ENCODE results near the gene CHSY3.

CHSY3 gene

GRCh38 chr5:130135506-130135905, 231.2 kb downstream of the CHSY3 start:
- H3K36me3 ChIP-seq (ENCODE audit: control insufficient read depth, low read depth, low read length), result no peaks in the 10 kb centered on the region
- no peaks in the 10 kb centered on the region for H3K9me3 ChIP-seq (ENCODE audit: control insufficient read depth, low read depth, low read length)
- no peak overlapping the region for H3K9ac ChIP-seq (ENCODE audit: low read length)
- no peak overlapping the region for H3K27ac ChIP-seq (ENCODE audit: low read length)
- H3K4me3 ChIP-seq (ENCODE audit: low read length), result no peak overlapping the region
- H3K4me1 ChIP-seq (ENCODE audit: control insufficient read depth, low read depth, low read length), result no peaks in the 10 kb centered on the region
- H3K27me3 ChIP-seq (ENCODE audit: control insufficient read depth, insufficient read depth, low read length), result no peaks in the 10 kb centered on the region

GRCh38 chr5:130136300-130136699, 232.0 kb downstream of the CHSY3 start:
- H3K36me3 ChIP-seq (ENCODE audit: control insufficient read depth, low read depth, low read length), result no peaks in the 10 kb centered on the region
- H3K27me3 ChIP-seq (ENCODE audit: control insufficient read depth, insufficient read depth, low read length), result no peaks in the 10 kb centered on the region
- no peak overlapping the region for H3K27ac ChIP-seq (ENCODE audit: low read length)
- H3K4me3 ChIP-seq (ENCODE audit: low read length), result no peak overlapping the region
- no peaks in the 10 kb centered on the region for H3K9me3 ChIP-seq (ENCODE audit: control insufficient read depth, low read depth, low read length)
- no peaks in the 10 kb centered on the region for H3K4me1 ChIP-seq (ENCODE audit: control insufficient read depth, low read depth, low read length)
- no peak overlapping the region for H3K9ac ChIP-seq (ENCODE audit: low read length)

GRCh38 chr5:130137681-130138080, 233.4 kb downstream of the CHSY3 start:
- H3K36me3 ChIP-seq (ENCODE audit: control insufficient read depth, low read depth, low read length), result no peaks in the 10 kb centered on the region
- no peak overlapping the region for H3K4me3 ChIP-seq (ENCODE audit: low read length)
- no peak overlapping the region for H3K9ac ChIP-seq (ENCODE audit: low read length)
- H3K9me3 ChIP-seq (ENCODE audit: control insufficient read depth, low read depth, low read length), result no peaks in the 10 kb centered on the region
- no peak overlapping the region for H3K27ac ChIP-seq (ENCODE audit: low read length)
- H3K27me3 ChIP-seq (ENCODE audit: control insufficient read depth, insufficient read depth, low read length), result no peaks in the 10 kb centered on the region
- H3K4me1 ChIP-seq (ENCODE audit: control insufficient read depth, low read depth, low read length), result no peaks in the 10 kb centered on the region

- H3K9ac ChIP-seq (ENCODE audit: low read length), result no peak overlapping the region
- H3K4me3 ChIP-seq (ENCODE audit: low read length), result no peak overlapping the region
- no peaks in the 10 kb centered on the region for H3K36me3 ChIP-seq (ENCODE audit: control insufficient read depth, low read depth, low read length)
- no peaks in the 10 kb centered on the region for H3K27me3 ChIP-seq (ENCODE audit: control insufficient read depth, insufficient read depth, low read length)
- H3K4me1 ChIP-seq (ENCODE audit: control insufficient read depth, low read depth, low read length), result no peaks in the 10 kb centered on the region
- no peak overlapping the region for H3K27ac ChIP-seq (ENCODE audit: low read length)
- no peaks in the 10 kb centered on the region for H3K9me3 ChIP-seq (ENCODE audit: control insufficient read depth, low read depth, low read length)
Measured at GRCh38 chr5:130138406-130139045, 234.3 kb downstream of the CHSY3 start.

GRCh38 chr5:130141659-130142320, 237.5 kb downstream of the CHSY3 start:
- H3K4me1 ChIP-seq (ENCODE audit: control insufficient read depth, low read depth, low read length), result no peaks in the 10 kb centered on the region
- no peaks in the 10 kb centered on the region for H3K9me3 ChIP-seq (ENCODE audit: control insufficient read depth, low read depth, low read length)
- H3K9ac ChIP-seq (ENCODE audit: low read length), result no peak overlapping the region
- H3K4me3 ChIP-seq (ENCODE audit: low read length), result no peak overlapping the region
- no peak overlapping the region for H3K27ac ChIP-seq (ENCODE audit: low read length)
- H3K27me3 ChIP-seq (ENCODE audit: control insufficient read depth, insufficient read depth, low read length), result no peaks in the 10 kb centered on the region
- H3K36me3 ChIP-seq (ENCODE audit: control insufficient read depth, low read depth, low read length), result no peaks in the 10 kb centered on the region

- no peak overlapping the region for H3K4me3 ChIP-seq (ENCODE audit: low read length)
- H3K9me3 ChIP-seq (ENCODE audit: control insufficient read depth, low read depth, low read length), result no peaks in the 10 kb centered on the region
- no peaks in the 10 kb centered on the region for H3K36me3 ChIP-seq (ENCODE audit: control insufficient read depth, low read depth, low read length)
- H3K27me3 ChIP-seq (ENCODE audit: control insufficient read depth, insufficient read depth, low read length), result no peaks in the 10 kb centered on the region
- H3K4me1 ChIP-seq (ENCODE audit: control insufficient read depth, low read depth, low read length), result peaks cover 20% of the 10 kb centered on the region
- no peak overlapping the region for H3K9ac ChIP-seq (ENCODE audit: low read length)
- H3K27ac ChIP-seq (ENCODE audit: low read length), result no peak overlapping the region
Measured at GRCh38 chr5:130151239-130151638, 247.0 kb downstream of the CHSY3 start.

GRCh38 chr5:130155345-130156011, 251.2 kb downstream of the CHSY3 start:
- Histone ChIP-seq H3K36me3 (ENCODE audit: control insufficient read depth, low read depth, low read length) (no peaks in the 10 kb centered on the region), H3K4me3 (ENCODE audit: low read length) (no peak overlapping the region), H3K9ac (ENCODE audit: low read length) (no peak overlapping the region), H3K27ac (ENCODE audit: low read length) (no peak overlapping the region), H3K9me3 (ENCODE audit: control insufficient read depth, low read depth, low read length) (no peaks in the 10 kb centered on the region), H3K4me1 (ENCODE audit: control insufficient read depth, low read depth, low read length) (peaks cover 23% of the 10 kb centered on the region), H3K27me3 (ENCODE audit: control insufficient read depth, insufficient read depth, low read length) (no peaks in the 10 kb centered on the region)

- H3K4me1 ChIP-seq (ENCODE audit: control insufficient read depth, low read depth, low read length), result peaks cover 19% of the 10 kb centered on the region
- no peak overlapping the region for H3K9ac ChIP-seq (ENCODE audit: low read length)
- no peak overlapping the region for H3K4me3 ChIP-seq (ENCODE audit: low read length)
- no peaks in the 10 kb centered on the region for H3K9me3 ChIP-seq (ENCODE audit: control insufficient read depth, low read depth, low read length)
- H3K36me3 ChIP-seq (ENCODE audit: control insufficient read depth, low read depth, low read length), result no peaks in the 10 kb centered on the region
- H3K27ac ChIP-seq (ENCODE audit: low read length), result no peak overlapping the region
- no peaks in the 10 kb centered on the region for H3K27me3 ChIP-seq (ENCODE audit: control insufficient read depth, insufficient read depth, low read length)
Measured at GRCh38 chr5:130158036-130158435, 253.8 kb downstream of the CHSY3 start.

GRCh38 chr5:130159968-130160367, 255.7 kb downstream of the CHSY3 start:
- Histone ChIP-seq H3K27ac (ENCODE audit: low read length) (no peak overlapping the region), H3K9me3 (ENCODE audit: control insufficient read depth, low read depth, low read length) (no peaks in the 10 kb centered on the region), H3K27me3 (ENCODE audit: control insufficient read depth, insufficient read depth, low read length) (no peaks in the 10 kb centered on the region), H3K4me1 (ENCODE audit: control insufficient read depth, low read depth, low read length) (peaks cover 16% of the 10 kb centered on the region), H3K4me3 (ENCODE audit: low read length) (no peak overlapping the region), H3K36me3 (ENCODE audit: control insufficient read depth, low read depth, low read length) (no peaks in the 10 kb centered on the region), H3K9ac (ENCODE audit: low read length) (no peak overlapping the region)

- H3K27me3 ChIP-seq (ENCODE audit: control insufficient read depth, insufficient read depth, low read length), result no peaks in the 10 kb centered on the region
- no peaks in the 10 kb centered on the region for H3K36me3 ChIP-seq (ENCODE audit: control insufficient read depth, low read depth, low read length)
- peaks cover 36% of the 10 kb centered on the region for H3K4me1 ChIP-seq (ENCODE audit: control insufficient read depth, low read depth, low read length)
- no peak overlapping the region for H3K4me3 ChIP-seq (ENCODE audit: low read length)
- H3K9ac ChIP-seq (ENCODE audit: low read length), result no peak overlapping the region
- H3K9me3 ChIP-seq (ENCODE audit: control insufficient read depth, low read depth, low read length), result no peaks in the 10 kb centered on the region
- no peak overlapping the region for H3K27ac ChIP-seq (ENCODE audit: low read length)
Measured at GRCh38 chr5:130164966-130165365, 260.7 kb downstream of the CHSY3 start.

- Histone ChIP-seq H3K27ac (ENCODE audit: low read length) (peak overlapping the region; percentile 75), H3K9me3 (ENCODE audit: control insufficient read depth, low read depth, low read length) (no peaks in the 10 kb centered on the region), H3K27me3 (ENCODE audit: control insufficient read depth, insufficient read depth, low read length) (no peaks in the 10 kb centered on the region), H3K9ac (ENCODE audit: low read length) (peak overlapping the region; percentile 39), H3K4me1 (ENCODE audit: control insufficient read depth, low read depth, low read length) (peaks cover 36% of the 10 kb centered on the region), H3K36me3 (ENCODE audit: control insufficient read depth, low read depth, low read length) (no peaks in the 10 kb centered on the region), H3K4me3 (ENCODE audit: low read length) (peak overlapping the region; percentile 37)
Measured at GRCh38 chr5:130166839-130167490, 262.7 kb downstream of the CHSY3 start.
